Stimulated activated CD4-positive, alpha-beta T cell treated with anti-CD3 and anti-CD28 coated beads, Interleukin-1b, Interleukin-23, amount 100 ng/mL, for 24 hours (primary cell): Measurements from ENCODE around the gene POU2AF1.
"Not testable (repeated sequence)": the region's sequence is repeated elsewhere in the genome, so short reads cannot be mapped to it uniquely, and the experiment has no call there.

Experiments
- DNase-seq, 4 experiments: peaks; one replicate each; pipeline ENCODE4 v3.0.0-alpha.2; 2020; ENCODE audit warnings: low read depth in 4 of 4, low spot score in 1 of 4

The POU2AF1 gene

DNA sequence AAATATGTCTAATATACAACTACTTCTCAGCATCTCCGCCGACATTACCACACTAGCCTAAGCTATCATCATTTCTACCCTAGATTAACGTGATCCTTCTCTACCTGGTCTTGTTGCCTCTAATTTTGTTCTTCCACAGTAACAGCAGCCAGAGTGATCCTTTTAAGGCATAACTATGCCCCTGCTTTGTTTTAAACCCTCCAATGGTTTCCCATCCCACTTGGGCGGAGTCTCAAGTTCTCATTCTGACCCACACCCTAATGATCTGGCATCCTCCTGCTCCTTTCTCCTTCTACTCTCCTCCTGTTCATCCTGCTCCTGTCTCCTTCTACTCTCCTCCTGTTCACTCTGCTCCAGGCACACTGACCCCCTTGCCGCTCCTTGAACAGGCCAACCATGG is 31.9 kb upstream of the POU2AF1 start:
- DNase-seq, result no peak

DNA sequence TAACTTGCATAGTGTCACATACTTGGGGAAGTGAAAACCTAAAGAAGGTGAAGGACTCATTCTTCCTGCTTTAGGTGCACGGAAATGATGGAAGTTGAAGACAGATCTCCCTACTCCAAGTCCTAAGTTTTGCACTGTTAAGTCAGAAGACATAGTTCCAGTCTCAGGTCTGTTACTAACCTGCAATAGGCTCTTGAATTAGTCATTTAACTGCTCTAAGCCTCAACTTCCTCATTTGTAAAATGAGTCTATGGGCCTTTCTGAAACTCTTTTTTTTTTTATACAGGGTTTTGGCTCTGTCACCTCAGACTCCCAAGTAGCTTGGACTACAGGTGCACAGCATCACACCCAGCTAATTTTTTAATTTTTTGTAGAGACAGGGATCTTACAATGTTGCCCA is 30.8 kb upstream of the POU2AF1 start:
- no peak for DNase-seq

DNA sequence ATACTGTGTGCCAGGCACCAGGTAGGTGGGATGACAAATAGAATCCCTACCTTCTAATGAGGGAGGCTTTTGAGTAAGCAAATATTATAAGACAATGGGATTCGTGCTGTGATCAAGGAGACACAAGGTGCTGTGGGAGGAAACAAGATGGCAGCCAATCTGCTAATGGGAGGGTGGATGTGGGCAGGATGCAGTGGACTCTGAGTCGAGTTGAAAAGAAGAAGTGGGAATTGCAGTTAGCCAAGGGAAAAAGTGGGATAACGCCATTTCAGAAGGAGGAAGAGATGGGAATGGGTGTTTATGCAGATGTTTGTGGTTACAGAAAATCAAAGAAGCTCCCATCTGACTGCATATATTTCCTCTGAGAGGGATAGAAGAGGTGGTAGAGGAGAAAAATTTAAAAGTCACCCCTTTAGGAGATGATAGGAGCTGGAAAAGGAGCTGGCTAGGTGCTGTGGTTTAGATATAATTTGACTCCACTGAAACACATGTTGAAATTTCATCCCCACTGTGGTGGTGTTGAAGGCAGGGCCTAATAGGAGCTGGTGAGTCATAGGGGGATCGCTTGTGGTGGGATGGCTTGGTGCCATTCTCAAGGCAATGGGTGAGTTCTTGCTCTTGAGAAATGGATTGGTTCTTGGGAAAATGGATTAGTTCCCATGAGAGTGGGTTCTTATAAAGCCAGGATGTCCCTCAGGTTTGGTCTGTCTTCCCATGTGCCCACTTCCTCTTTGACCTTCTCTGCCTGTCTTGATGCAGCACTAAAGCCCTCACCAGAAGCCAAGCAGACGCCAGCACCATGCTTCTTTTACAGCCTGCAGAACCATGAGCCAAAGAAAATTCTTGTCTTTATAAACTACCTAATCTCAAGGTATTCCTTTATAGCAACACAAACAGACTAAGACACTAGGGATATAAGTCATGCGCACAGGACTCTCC is 30.0 kb upstream of the POU2AF1 start:
- DNase-seq, result no peak

DNA sequence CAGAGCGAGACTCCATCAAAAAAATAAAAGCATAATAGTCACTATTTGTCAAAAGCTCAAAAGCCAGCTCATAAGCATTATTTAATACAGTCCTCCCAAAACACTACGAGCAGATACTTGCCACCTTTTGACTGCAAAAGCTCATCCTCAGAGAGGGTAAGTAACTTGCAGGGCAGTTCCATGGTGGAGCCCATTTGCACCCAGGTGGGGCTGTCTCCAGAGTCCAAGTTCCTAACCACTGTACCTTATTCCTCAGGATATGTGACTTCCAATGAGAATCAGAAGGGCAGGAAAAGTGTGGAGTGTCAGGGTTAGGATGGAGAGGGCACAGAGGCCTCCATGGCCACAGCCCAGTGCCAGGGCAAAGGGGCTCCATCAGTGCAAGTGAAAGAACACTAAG is 28.6 kb upstream of the POU2AF1 start:
- DNase-seq, result no peak

DNA sequence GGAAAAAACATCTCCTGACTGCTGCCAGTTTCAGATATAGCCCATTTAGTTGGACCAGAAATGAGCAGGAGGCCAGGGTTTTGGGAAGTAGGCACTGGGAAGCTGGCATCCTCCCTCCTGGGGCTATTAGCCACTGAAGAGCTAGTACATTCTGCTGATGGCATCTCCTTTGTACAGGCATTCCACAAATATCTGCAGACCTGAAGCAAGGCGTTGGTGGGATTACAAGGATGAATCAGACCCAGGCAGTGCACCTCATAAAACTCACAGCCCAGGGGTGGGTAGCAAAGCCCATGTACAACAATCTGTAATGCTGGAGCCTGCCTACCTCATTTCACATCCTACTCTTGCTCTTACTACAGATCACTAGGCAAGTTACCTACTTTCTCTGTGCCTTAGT is 27.5 kb upstream of the POU2AF1 start:
- no peak for DNase-seq

DNA sequence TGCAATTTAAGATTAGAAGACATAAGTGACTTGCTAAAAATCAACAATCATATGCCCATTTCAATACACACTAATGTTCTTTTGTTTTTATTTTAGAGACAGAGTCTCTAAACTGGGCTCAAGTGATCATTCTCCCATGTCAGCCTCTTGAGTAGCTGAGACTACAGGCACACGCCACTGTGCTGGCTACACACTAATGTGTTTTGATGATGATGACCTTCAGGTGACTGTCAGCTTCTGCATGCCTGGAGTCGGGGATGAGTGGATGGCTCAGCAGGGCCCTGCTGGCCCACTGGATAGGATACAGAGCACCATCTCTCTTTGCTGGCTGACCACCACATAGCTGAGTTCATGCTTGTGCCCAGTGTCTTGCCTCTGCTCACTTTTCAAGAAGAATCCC is 27.0 kb upstream of the POU2AF1 start:
- DNase-seq, result no peak

DNA sequence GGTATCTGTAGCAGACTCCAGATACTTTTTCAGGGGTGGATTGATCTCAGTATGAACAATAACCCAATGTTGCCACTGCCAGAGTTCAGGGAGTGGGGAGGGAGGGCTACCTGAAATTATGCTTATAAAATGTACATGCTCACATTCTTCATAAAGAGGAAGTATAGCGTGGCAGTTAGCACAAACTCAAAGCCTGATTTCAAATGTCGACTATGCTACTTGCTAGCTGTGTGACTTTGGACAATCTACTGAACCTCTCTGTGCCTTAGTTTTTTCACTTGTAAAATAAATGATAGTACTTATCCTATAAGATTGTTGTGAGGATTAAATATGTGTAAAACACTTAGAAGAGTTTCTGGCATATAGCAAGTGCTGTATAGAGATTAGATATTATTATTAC is 26.5 kb upstream of the POU2AF1 start:
- no peak for DNase-seq

DNA sequence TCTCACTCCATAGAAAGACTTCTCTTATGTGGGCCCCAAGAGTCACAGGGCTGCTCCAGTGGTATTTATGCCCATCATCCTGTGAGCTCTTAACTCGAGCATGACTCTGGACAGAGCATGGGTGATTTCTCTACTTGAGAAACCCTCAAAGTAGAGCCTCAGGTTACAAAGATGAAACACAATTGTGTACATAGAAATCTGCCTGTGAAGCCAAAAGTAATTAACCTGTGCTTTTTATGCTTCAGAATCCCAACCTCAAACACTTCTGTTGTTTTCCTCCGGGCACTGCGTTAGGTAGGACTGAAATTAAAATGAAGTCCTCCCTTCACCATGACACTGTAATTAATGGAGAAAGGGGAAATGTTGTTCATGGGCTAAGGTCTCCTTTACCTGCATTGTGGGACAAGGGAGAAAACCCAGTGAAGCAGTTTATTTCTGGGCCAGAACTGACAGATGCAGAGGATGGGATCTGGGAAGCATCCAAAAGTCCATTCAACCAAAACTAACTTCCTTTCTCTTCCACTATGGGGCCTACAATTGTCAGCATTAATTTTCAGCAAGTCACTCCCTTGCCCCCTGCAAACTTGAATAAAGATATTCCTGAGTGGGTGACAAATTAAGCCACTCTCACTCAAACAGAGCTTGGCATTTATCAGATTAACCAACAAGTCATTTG is 24.1 kb upstream of the POU2AF1 start:
- DNase-seq, result no peak

DNA sequence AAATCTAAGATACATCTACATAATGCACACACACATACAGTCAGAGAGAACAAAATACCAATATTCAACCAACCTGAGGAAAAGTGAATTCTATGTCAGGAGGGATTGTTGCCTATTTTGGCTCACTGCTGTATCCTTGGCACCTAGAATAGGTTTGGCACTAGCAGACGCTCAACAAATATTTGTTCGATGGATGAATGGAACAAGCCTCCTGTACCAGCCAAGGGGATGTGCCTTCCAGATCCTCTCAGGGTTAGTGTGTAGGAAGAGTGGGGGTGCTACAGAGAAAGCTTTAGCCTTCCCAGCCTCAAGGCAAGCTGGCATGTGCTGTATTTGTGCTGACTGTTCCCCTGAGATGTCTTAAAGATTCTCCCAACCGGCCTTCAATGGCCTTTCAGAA is 23.3 kb upstream of the POU2AF1 start:
- DNase-seq, result no peak

DNA sequence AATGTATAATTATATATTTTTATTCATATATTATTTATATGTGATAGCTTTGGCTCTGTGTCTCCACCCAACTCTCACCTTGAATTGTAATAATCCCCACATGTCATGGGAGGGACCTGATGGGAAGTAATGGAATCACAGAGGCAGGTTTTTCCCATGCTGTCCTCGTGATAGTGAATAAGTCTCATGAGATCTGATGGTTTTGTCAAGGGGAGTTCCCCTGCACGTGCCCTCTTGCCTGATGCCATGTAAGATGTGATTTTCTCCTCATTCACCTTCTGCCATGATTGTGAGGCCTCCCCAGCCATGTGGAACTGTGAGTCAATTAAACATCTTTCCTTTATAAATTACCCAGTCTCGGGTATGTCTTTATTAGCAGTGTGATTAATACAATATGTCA is 22.9 kb upstream of the POU2AF1 start:
- not testable (repeated sequence) for DNase-seq

DNA sequence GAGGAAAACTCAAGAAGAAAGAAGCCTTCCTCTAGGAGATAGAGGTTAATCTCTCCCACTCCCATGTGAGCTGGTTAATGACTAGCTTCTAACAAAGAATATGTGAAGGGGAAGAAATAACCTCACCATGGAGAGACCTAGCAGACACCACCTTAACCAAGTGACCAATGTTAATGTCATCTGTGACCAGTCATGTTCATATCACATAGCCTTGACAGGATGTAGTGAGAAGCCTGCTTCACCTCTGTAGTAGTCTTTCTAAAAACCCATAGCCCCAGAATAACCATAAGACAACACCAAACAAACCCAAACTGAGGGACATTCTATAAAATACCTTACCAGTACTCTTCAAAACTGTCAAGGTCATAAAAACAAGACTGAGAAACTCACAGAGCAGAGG is 21.5 kb upstream of the POU2AF1 start:
- DNase-seq, result no peak

DNA sequence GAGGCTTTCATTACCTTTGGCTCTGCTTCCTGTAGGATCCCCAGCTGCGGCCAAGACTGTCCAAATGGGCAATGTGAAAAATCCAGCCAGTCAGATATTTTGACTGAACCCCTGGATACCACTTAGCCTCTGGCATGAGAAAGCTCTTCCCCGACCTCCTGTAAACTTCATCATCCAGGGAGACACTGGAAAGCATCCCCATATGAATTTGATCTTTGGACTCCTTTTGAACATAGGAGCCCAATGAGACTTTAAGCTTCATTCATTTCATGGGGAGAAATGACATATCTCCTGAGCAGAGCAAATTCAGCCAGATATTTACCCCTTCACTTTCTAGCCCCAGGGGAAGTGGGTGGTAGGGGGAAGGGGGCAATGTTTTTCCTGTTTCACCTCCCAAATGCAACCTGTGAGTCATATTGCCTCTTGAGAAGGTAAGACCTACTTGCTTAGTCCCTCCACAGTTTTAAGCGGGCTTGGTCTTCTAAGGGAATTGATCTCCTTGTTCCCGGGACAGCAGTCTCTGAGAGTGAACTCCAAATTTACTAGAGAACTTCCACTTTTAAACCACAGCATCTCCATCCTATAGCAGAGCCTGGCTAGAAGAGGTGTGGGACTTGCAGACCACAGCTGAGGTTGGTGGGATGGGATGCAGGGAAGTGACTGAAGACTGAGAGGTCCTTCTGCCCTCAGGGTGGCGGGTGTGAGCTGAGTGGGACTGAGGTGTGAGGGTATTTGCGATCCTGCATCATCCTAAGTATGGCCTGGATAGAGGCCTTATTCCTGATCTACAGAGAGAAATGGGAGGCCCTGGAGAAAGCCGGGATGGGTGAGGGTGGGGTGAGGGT is 20.3 kb upstream of the POU2AF1 start:
- no peak for DNase-seq

DNA sequence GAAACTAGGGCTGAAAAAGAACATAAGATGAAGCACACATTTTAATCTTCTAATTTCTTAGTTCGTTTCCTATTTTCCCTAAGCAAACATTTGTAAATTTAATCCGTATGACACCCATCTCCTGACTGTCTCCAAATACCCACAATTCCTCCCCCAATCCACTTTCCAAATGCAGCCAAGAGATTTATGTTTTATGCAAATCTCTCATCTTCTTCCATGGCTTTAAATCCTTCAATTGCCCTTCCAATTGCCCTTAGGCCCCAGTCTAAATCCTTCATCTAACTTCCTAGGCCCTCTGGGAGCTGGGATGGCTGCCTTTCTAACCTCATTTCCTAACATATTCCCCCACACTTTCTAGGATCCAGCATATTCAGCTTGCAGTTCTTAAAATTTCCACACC is 18.0 kb upstream of the POU2AF1 start:
- no peak for DNase-seq

DNA sequence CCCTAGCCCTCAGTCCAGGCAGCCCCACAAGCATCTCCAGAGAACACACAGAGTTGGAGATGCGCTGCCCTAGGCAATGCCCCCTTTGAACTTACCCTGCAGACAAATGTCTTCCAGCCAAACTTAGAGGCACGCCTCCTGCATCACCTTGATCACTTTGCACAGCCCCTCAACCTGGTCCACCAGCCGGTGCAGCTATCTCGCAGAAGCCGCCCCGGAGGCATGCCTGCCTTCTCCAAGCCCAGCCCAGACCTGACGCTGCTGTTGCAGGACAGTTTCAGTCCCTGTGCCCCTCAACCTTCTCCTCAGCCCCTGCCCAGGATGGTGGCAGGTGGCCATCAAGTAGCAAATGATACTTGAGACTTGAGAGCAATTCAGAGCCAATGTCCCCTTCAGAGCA is 16.7 kb upstream of the POU2AF1 start:
- no peak for DNase-seq

DNA sequence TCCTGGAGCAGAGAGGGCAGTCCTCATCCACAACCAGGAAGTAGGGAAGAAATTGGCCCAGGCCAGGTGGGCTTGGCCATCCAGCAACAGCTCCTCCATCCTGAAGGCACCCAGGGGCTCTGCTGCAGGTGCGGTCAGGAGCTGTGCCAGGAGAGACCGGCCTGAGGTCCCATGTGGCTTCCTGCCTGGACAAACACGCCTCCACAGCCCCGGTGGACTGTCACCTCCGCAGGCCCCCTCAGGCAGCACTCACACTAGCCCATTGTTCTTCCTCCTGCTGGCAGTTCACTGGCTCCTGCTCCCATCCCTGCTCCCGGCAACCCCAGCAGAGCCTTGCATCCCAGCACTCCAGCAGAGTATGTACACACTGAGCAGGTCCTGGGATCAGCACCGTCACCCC is 16.0 kb upstream of the POU2AF1 start:
- no peak for DNase-seq

DNA sequence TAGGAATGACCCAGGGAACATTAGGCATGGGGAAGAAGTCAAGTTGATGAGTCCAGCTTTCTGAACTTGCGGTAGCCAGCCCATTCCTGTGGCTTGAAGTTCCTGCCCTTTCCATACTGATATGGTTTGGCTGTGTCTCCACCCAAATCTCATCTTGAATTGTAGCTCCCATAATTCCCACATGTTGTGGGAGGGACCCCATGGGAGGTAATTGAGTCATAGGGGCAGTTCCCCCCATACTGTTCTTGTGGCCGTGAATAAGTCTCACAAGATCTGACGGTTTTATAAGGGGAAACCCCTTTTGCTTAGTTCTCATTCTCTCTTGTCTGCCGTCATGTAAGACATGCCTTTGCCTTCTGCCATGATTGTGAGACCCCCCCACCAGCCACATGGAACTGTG is 15.1 kb upstream of the POU2AF1 start:
- DNase-seq, result not testable (repeated sequence)

DNA sequence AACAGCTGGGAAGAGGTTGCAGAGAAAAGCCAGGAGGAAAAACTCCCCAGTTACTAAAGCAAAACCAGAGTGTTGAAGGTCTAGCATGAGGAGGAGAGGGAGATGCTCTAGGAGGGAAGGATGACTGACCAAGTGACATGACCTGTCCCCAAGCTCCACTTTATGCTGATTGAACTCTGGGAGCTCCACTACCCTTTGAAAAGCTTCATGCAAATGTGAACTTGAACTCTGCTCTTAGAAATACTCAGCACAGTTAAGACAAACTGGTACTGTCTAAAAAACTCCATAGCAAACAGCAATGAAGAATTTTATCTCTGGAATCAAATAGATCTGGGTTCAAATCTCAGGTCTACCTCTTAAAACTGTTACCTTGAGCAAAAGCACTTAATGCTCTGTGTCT is 14.5 kb upstream of the POU2AF1 start:
- no peak for DNase-seq

DNA sequence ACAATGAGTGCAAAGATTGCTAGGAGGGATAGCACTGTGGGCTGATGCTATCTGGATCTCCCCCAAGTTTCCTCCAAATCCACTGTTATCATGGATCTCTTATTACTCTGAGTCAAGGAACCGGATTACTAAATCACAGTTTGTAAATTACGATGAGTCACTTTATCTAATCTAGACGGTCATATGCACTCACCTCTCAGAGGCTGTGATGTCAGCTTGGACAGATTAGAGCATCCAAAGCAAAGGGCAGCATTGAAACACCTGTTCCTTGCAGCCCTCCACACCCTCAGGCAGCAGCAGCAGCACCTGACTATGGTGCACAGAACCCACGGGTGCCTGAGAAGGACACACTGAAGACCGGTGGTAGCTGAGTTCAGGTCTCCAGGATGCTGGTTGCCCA is 14.0 kb upstream of the POU2AF1 start:
- no peak for DNase-seq

DNA sequence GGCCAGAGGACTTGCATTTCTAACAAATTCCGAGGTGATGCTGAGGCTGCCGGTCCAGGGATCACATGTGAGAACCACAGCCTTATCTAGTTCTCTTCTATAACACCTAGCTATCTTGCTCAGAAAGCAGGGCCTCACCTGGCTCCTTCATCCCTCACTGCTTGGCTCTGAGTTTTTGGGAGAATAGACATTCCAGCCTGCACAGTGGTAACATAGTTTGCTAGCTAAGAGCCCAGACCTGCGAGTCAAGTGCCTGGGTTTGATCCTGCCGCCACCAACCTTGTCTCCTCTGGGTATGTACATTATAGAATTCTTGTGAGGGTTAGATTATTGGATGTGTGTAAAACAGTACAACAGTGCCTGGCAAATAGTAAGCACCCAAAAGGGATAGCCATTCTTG is 13.5 kb upstream of the POU2AF1 start:
- DNase-seq, result no peak

DNA sequence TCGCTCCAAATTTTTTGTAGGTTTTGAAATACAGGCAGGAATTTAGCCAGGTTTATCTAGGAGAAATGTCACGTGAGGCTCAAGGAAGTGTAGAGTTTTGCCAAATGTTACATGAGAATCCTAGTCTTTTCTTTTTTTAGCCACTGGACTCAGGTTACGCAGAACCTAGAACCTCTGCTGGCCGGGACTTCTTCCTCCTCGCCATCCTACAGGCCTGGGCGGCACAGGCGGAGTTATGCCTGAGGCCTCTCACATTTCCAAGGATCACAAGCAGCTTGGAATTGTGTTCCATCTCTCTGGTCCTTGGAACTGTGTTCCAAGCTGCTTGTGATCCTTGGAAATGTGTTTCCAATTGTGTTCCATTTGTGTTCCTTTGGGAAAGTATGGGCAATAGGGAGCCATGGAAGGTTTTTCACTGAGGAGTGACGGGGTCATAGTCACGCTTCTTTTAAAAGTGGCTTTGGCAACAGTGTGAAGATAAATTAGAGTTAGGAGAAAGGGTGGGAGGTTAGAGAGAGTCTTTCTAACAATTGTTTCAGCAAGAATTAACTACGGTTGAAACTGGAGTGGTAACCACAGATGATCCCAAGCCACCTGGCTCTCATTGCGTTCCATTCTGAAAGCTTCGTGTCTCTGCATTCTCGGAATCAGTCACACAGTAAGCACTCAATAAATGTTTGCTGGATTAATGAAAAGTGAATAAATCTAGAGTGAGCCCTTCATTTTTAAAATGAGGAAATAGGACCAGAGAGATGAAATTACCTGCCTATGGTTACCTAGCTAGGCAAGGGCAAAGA is 12.5 kb upstream of the POU2AF1 start:
- DNase-seq, result no peak

DNA sequence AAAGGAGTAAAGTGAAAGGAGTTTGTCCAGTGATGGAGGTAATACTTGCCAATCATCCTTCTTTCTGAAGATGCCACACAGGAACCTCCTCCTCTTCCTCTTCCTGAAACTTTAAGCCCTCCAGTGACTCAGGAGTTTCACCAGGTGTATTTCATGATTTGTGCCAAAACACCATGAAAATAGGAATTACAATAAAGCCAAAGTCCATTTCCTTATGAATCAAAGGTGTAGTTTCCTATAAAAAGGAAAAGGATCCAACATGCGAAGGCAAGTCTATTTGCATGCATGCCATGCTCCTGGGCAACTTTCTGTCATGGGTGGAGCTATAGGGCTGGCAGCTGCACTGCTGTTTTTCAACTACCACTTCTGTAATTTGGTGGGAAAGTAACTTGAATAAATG is 9.8 kb upstream of the POU2AF1 start:
- no peak for DNase-seq
